Measurements from ENCODE around the gene CREM. TPM values are rescaled to one million over a fixed set of nuclear protein-coding genes. Genes with fewer than 3 reads are reported as not detected.

The CREM gene
- total RNA-seq, 1 donor from 2014 or later: 59.5 TPM

- ATAC-seq (peak; percentile 39), DNase-seq (ENCODE audit: low spot score) (no peak)
- intact Hi-C loops (cut with DNase I): no loop called here
Measured at GRCh38 chr10:35184527-35185171, 58.0 kb downstream of the CREM start.

- intact Hi-C loops (cut with DNase I): no loop called here
- no peak for DNase-seq (ENCODE audit: low spot score)
- no peak for ATAC-seq
Measured at GRCh38 chr10:35185260-35186034, 58.8 kb downstream of the CREM start.

GRCh38 chr10:35188954-35189353, 62.3 kb downstream of the CREM start:
- no peak for DNase-seq (ENCODE audit: low spot score)
- no peak for ATAC-seq
- intact Hi-C loops (cut with DNase I): no loop called here

GRCh38 chr10:35191523-35191922, 64.9 kb downstream of the CREM start:
- DNase-seq (ENCODE audit: low spot score) (no peak), ATAC-seq (peak; percentile 47)
- intact Hi-C loops (cut with DNase I): no loop called here

- intact Hi-C loops (cut with DNase I): no loop called here
- ATAC-seq (no peak), DNase-seq (ENCODE audit: low spot score) (no peak)
Measured at GRCh38 chr10:35192645-35193249, 66.1 kb downstream of the CREM start.

GRCh38 chr10:35194471-35194870, 67.8 kb downstream of the CREM start:
- DNase-seq (ENCODE audit: low spot score) (no peak), ATAC-seq (no peak)
- intact Hi-C loops (cut with DNase I): no loop called here

GRCh38 chr10:35194906-35195305, 68.3 kb downstream of the CREM start:
- ATAC-seq (peak; percentile 45), DNase-seq (ENCODE audit: low spot score) (no peak)
- intact Hi-C loops (cut with DNase I): no loop called here

GRCh38 chr10:35195361-35196306, 69.0 kb downstream of the CREM start:
- ATAC-seq: peak; percentile 93
- peak; percentile 84 for DNase-seq (ENCODE audit: low spot score)
- intact Hi-C loops (cut with DNase I): no loop called here

- intact Hi-C loops (cut with DNase I): no loop called here
- DNase-seq (ENCODE audit: low spot score) (no peak), ATAC-seq (no peak)
Measured at GRCh38 chr10:35200487-35200886, 73.8 kb downstream of the CREM start.

- intact Hi-C loops (cut with DNase I): no loop called here
- DNase-seq (ENCODE audit: low spot score): no peak
Measured at GRCh38 chr10:35201234-35201633, 74.6 kb downstream of the CREM start.

GRCh38 chr10:35202050-35202449, 75.4 kb downstream of the CREM start:
- DNase-seq (ENCODE audit: low spot score) (no peak), ATAC-seq (no peak)
- intact Hi-C loops (cut with DNase I): no loop called here

More at GRCh38 chr10:35201234-35201633, 74.6 kb downstream of the CREM start:
- no peak for ATAC-seq

- intact Hi-C loops (cut with DNase I): no loop called here
- DNase-seq (ENCODE audit: low spot score) (no peak), ATAC-seq (no peak)
Measured at GRCh38 chr10:35203745-35204144, 77.1 kb downstream of the CREM start.

GRCh38 chr10:35204650-35205319, 78.1 kb downstream of the CREM start:
- DNase-seq (ENCODE audit: low spot score) (no peak), ATAC-seq (no peak)
- intact Hi-C loops (cut with DNase I): no loop called here

- DNase-seq (ENCODE audit: low spot score): no peak
- intact Hi-C loops (cut with DNase I): no loop called here
Measured at GRCh38 chr10:35206274-35206673, 79.6 kb downstream of the CREM start.

GRCh38 chr10:35208536-35208935, 81.9 kb downstream of the CREM start:
- ATAC-seq (no peak), DNase-seq (ENCODE audit: low spot score) (no peak)
- intact Hi-C loops (cut with DNase I): no loop called here

More at GRCh38 chr10:35206274-35206673, 79.6 kb downstream of the CREM start:
- no peak for ATAC-seq

- intact Hi-C loops (cut with DNase I): no loop called here
- no peak for ATAC-seq
- no peak for DNase-seq (ENCODE audit: low spot score)
Measured at GRCh38 chr10:35208949-35209613, 82.4 kb downstream of the CREM start.

- intact Hi-C loops (cut with DNase I): no loop called here
- ATAC-seq: no peak
- DNase-seq (ENCODE audit: low spot score): no peak
Measured at GRCh38 chr10:35210961-35211360, 84.3 kb downstream of the CREM start.

- ATAC-seq: no peak
- DNase-seq (ENCODE audit: low spot score): no peak
- intact Hi-C loops (cut with DNase I): no loop called here
Measured at GRCh38 chr10:35211390-35211789, 84.7 kb downstream of the CREM start.

Data from sciatic nerve (tissue), 2 donors.